T-helper 1 cell treated with Interleukin-12 subunit alpha and Interleukin-12 subunit beta and Interleukin-4 antibody, amounts not matched to agents 30 ng/mL and 1 ng/mL, for 36 hours (primary cell): ENCODE results near the gene CACNA1I. TPM values are rescaled to one million over a fixed set of nuclear protein-coding genes. Genes with fewer than 3 reads are reported as not detected.

Experiments used
- intact Hi-C: fragments of 100-400 bp; cut with micrococcal nuclease; formaldehyde crosslinking; loops from one replicate; pipeline ENCODE4 v1.15.1; 2024
- total RNA-seq: library from RNA; stranded (reverse); gene quantifications from 2 replicates; pipeline ENCODE4 v1.2.3, GENCODE V29; 2022

CACNA1I gene
- total RNA-seq, 1 donor from 2014 or later = 2.2 TPM

- intact Hi-C loops = loop anchor here (1.0 to 10.0 kb wide), 7 partner anchors 362 to 1558 kb away; partner anchors contain the start of genes EP300 and MRTFA
Observed at GRCh38 chr22:39534591-39535356, 35.8 kb upstream of the CACNA1I start.

- intact Hi-C loops = loop anchor here (10.0 kb wide), 1 partner anchor 1099 kb away; the partner anchor contains the start of gene MRTFA
Observed at GRCh38 chr22:39535357-39535725, 35.2 kb upstream of the CACNA1I start.

- intact Hi-C loops = loop anchor here (10.0 kb wide), 1 partner anchor 1099 kb away; the partner anchor contains the start of gene MRTFA
Observed at GRCh38 chr22:39535831-39536449, 34.6 kb upstream of the CACNA1I start.

- intact Hi-C loops = loop anchor here (10.0 kb wide), 1 partner anchor 1098 kb away; the partner anchor contains the start of gene MRTFA
Observed at GRCh38 chr22:39536711-39537110, 33.8 kb upstream of the CACNA1I start.

- intact Hi-C loops = loop anchor here (10.0 kb wide), 1 partner anchor 1097 kb away; the partner anchor contains the start of gene MRTFA
Observed at GRCh38 chr22:39537975-39538374, 32.6 kb upstream of the CACNA1I start.

GRCh38 chr22:39543095-39543494, 27.5 kb upstream of the CACNA1I start:
- intact Hi-C loops = no loop called here

GRCh38 chr22:39545386-39546365, 24.9 kb upstream of the CACNA1I start:
- intact Hi-C loops = no loop called here

GRCh38 chr22:39546889-39547586, 23.5 kb upstream of the CACNA1I start:
- intact Hi-C loops = no loop called here

- intact Hi-C loops = no loop called here
Observed at GRCh38 chr22:39547587-39547947, 23.0 kb upstream of the CACNA1I start.

GRCh38 chr22:39553429-39553828, 17.1 kb upstream of the CACNA1I start:
- intact Hi-C loops = no loop called here

- intact Hi-C loops = no loop called here
Observed at GRCh38 chr22:39554151-39554550, 16.4 kb upstream of the CACNA1I start.

GRCh38 chr22:39556970-39557841, 13.3 kb upstream of the CACNA1I start:
- intact Hi-C loops = no loop called here

GRCh38 chr22:39558254-39558727, 12.3 kb upstream of the CACNA1I start:
- intact Hi-C loops = no loop called here

GRCh38 chr22:39558950-39559349, 11.6 kb upstream of the CACNA1I start:
- intact Hi-C loops = no loop called here

- intact Hi-C loops = no loop called here
Observed at GRCh38 chr22:39559456-39560105, 11.0 kb upstream of the CACNA1I start.

GRCh38 chr22:39560127-39560526, 10.4 kb upstream of the CACNA1I start:
- intact Hi-C loops = no loop called here

GRCh38 chr22:39562839-39563489, 7.6 kb upstream of the CACNA1I start:
- intact Hi-C loops = no loop called here

GRCh38 chr22:39563571-39564428, 6.8 kb upstream of the CACNA1I start:
- intact Hi-C loops = no loop called here
